HCT116 (cell line): ENCODE results near the gene NRP1. TPM values are rescaled to one million over a fixed set of nuclear protein-coding genes. Genes with fewer than 3 reads are reported as not detected.

Experiments used
- ATAC-seq: fragments of 200-7000 bp; cut with Tn5 transposase; 2 replicates; pipeline ENCODE4 v1.9.1; 2020; ENCODE audit warnings: mild to moderate bottlenecking, moderate library complexity
- BruUV-seq: library from RNA; stranded (reverse); fragments of 400-500 nt; replicated peaks from 2 replicates; lab custom pipeline; 2021; lab: Mats Ljungman, UMichigan
- CTCF ChIA-PET: fragments of 300-600 bp; sonication (Branson Sonifier 250); formaldehyde crosslinking; loops from one replicate; lab custom pipeline; 2021; ENCODE audit warnings: antibody characterized with exemption; lab: Charles Lee
- POLR2A ChIA-PET: fragments of 300-600, 350-600 bp; sonication (Branson Sonifier 250); formaldehyde crosslinking; loops from one replicate; lab custom pipeline; 2021; ENCODE audit warnings: antibody characterized with exemption; lab: Charles Lee
- RAD21 ChIA-PET, 2 experiments: fragments of 300-600 bp; sonication (Branson Sonifier 250); formaldehyde crosslinking; loops; one replicate each; lab custom pipeline; 2023; ENCODE audit warnings: low total read pairs in 2 of 2; ENCODE audit not compliant: uncharacterized antibody in 2 of 2, unreplicated experiment in 2 of 2, low non-redundant PET in 1 of 2; lab: Charles Lee
- DNase-seq: peaks from one replicate; pipeline ENCODE4 v3.0.0-alpha.2; 2010; ENCODE audit warnings: low read depth, low spot score
- H2AFZ ChIP-seq: fragments of 200-600 bp; shearing (Covaris generic), sonication (generic); 2 replicates; pipeline ENCODE4 v1.6.1; 2017; ENCODE audit warnings: low read depth, mixed run types, mixed read lengths, antibody characterized with exemption, low read length; ENCODE audit not compliant: poor library complexity, severe bottlenecking
- H3K27ac ChIP-seq: 2 replicates; pipeline ENCODE4 v1.5.1; 2012; ENCODE audit warnings: low read depth, low read length
- H3K27me3 ChIP-seq: fragments of 200-600 bp; sonication (generic); 2 replicates; pipeline ENCODE4 v1.6.1; 2016; ENCODE audit warnings: mixed run types, low read length, mixed read lengths; ENCODE audit not compliant: insufficient read depth
- H3K36me3 ChIP-seq, 2 experiments: fragments of 200-500 bp in 1 of 2; fragments of 200-600 bp in 1 of 2; sonication (Bioruptor generic) in 1 of 2; sonication (generic) in 1 of 2; 2 replicates each; pipeline versions ENCODE4 v1.5.1 to v1.6.1; 2014 to 2016; ENCODE audit warnings: low read length in 2 of 2, inconsistent platforms in 1 of 2, mixed read lengths in 1 of 2, mixed run types in 1 of 2; ENCODE audit not compliant: insufficient read depth in 2 of 2, control insufficient read depth in 1 of 2
- H3K4me1 ChIP-seq, 2 experiments: fragments of 200-600 bp in 1 of 2; sonication (generic) in 1 of 2; 2 replicates each; pipeline versions ENCODE4 v1.5.1 to v1.6.1; 2012 to 2017; ENCODE audit warnings: low read length in 2 of 2, inconsistent platforms in 1 of 2, mild to moderate bottlenecking in 1 of 2, mixed read lengths in 1 of 2, mixed run types in 1 of 2, moderate library complexity in 1 of 2; ENCODE audit not compliant: insufficient read depth in 2 of 2, control insufficient read depth in 1 of 2
- H3K4me2 ChIP-seq: fragments of 200-600 bp; sonication (generic); 2 replicates; pipeline ENCODE4 v1.6.1; 2017; ENCODE audit warnings: mixed run types, low read length, mixed read lengths
- H3K4me3 ChIP-seq, 2 experiments: fragments of 200-600 bp in 1 of 2; sonication (generic) in 1 of 2; replicated peaks in 1 of 2; 2 replicates each; pipeline ENCODE4 v1.5.1; 2011 to 2016; ENCODE audit warnings: low read length in 2 of 2, control low read depth in 1 of 2, low read depth in 1 of 2, mild to moderate bottlenecking in 1 of 2, mixed read lengths in 1 of 2, mixed run types in 1 of 2
- H3K79me2 ChIP-seq: fragments of 200-600 bp; sonication (generic); 2 replicates; pipeline ENCODE4 v1.6.1; 2017; ENCODE audit warnings: mild to moderate bottlenecking, mixed run types, low read length, moderate library complexity, mixed read lengths; ENCODE audit not compliant: insufficient read depth
- H3K9ac ChIP-seq: fragments of 200-600 bp; sonication (generic); 2 replicates; pipeline ENCODE4 v1.6.1; 2016; ENCODE audit warnings: low read length, mixed read lengths
- H3K9me2 ChIP-seq: fragments of 200-600 bp; sonication (generic), shearing (Covaris generic); 2 replicates; pipeline ENCODE4 v1.6.1; 2017; ENCODE audit warnings: mixed run types, mild to moderate bottlenecking, moderate library complexity; ENCODE audit not compliant: insufficient read depth
- H3K9me3 ChIP-seq, 2 experiments: fragments of 200-500 bp in 1 of 2; fragments of 200-600 bp in 1 of 2; sonication (Bioruptor generic) in 1 of 2; sonication (generic) in 1 of 2; 2 replicates each; pipeline ENCODE4 v1.6.1; 2014 to 2017; ENCODE audit warnings: low read length in 2 of 2, mixed read lengths in 2 of 2, inconsistent platforms in 1 of 2, low read depth in 1 of 2, mild to moderate bottlenecking in 1 of 2, mixed run types in 1 of 2, moderate library complexity in 1 of 2; ENCODE audit not compliant: control insufficient read depth in 1 of 2, insufficient read depth in 1 of 2
- H4K20me1 ChIP-seq: fragments of 200-600 bp; sonication (generic), shearing (Covaris generic); 2 replicates; pipeline ENCODE4 v1.6.1; 2017; ENCODE audit warnings: mixed run types, mild to moderate bottlenecking, moderate library complexity; ENCODE audit not compliant: insufficient read depth
- ATF3 ChIP-seq: IDR thresholded peaks from 2 replicates; pipeline ENCODE4 v1.6.1; 2012
- CBX3 ChIP-seq: IDR thresholded peaks from 2 replicates; pipeline ENCODE4 v1.6.1; 2012; ENCODE audit warnings: low read depth
- CEBPB ChIP-seq: IDR thresholded peaks from 2 replicates; pipeline ENCODE4 v1.6.1; 2012; ENCODE audit warnings: low read depth
- EZH2 ChIP-seq: fragments of 200-600 bp; sonication (generic); IDR thresholded peaks from 2 replicates; pipeline ENCODE4 v1.6.1; 2017; ENCODE audit warnings: antibody characterized with exemption, mixed run types
- EZH2phosphoT487 ChIP-seq: fragments of 200-600 bp; IDR thresholded peaks from 2 replicates; pipeline ENCODE4 v1.6.1; 2018; ENCODE audit warnings: antibody characterized with exemption, borderline replicate concordance
- FOSL1 ChIP-seq: IDR thresholded peaks from 2 replicates; pipeline ENCODE4 v1.6.1; 2012; ENCODE audit warnings: low read depth
- JUND ChIP-seq: IDR thresholded peaks from 2 replicates; pipeline ENCODE4 v1.6.1; 2012
- MAX ChIP-seq: IDR thresholded peaks from 2 replicates; pipeline ENCODE4 v1.6.1; 2012
- REST ChIP-seq: IDR thresholded peaks from 2 replicates; pipeline ENCODE4 v1.6.1; 2012; ENCODE audit warnings: low read depth
- SIN3A ChIP-seq: IDR thresholded peaks from 2 replicates; pipeline ENCODE4 v1.6.1; 2012; ENCODE audit warnings: low read depth
- SP1 ChIP-seq: IDR thresholded peaks from 2 replicates; pipeline ENCODE4 v1.6.1; 2012; ENCODE audit warnings: low read depth
- SRF ChIP-seq: IDR thresholded peaks from 2 replicates; pipeline ENCODE4 v1.6.1; 2012; ENCODE audit warnings: low read depth
- intact Hi-C: fragments of 100-400 bp; cut with micrococcal nuclease; formaldehyde crosslinking; loops from 2 replicates; pipeline ENCODE4 v1.10.0; 2022
- total RNA-seq: library from RNA; stranded (reverse); gene quantifications from one replicate; pipeline ENCODE4 v1.2.1, GENCODE V29; 2021; ENCODE audit not compliant: unreplicated experiment

Gene NRP1
- total RNA-seq, 1 experiment from 2014 or later = 3.8 TPM

GRCh38 chr10:33237736-33238624, 96.5 kb downstream of the NRP1 start:
- Histone ChIP-seq H3K36me3 (no peaks in the 10 kb centered on the region), H3K9ac (no peak overlapping the region), H3K4me3 (peak overlapping the region in 1 of 2 experiments; percentile 14; a peak in 2 of 4 replicates), H3K9me2 (no peaks in the 10 kb centered on the region), H3K4me1 (peaks cover 10 to 22% of the 10 kb centered on the region in 2 experiments), H3K9me3 (no peaks in the 10 kb centered on the region), H4K20me1 (no peaks in the 10 kb centered on the region), H2AFZ (peak overlapping the region; percentile 33), H3K4me2 (peak overlapping the region; percentile 63), H3K27me3 (no peaks in the 10 kb centered on the region), H3K27ac (peak overlapping the region; percentile 46; the same call in 1 of the 2 replicates), H3K79me2 (no peaks in the 10 kb centered on the region)
- CTCF ChIA-PET = no interaction called here
- RAD21 ChIA-PET = interaction anchor here in 1 of 2 experiments (1.0 kb wide), 1 partner anchor 17 kb away, joined by 6 read pairs; no protein-coding TSS in a partner anchor
- intact Hi-C loops = no loop called here
- POLR2A ChIA-PET = no interaction called here
- no TSS peak for BruUV-seq
- TF ChIP-seq MAX = peak; percentile 47
- no peak for TF ChIP-seq EZH2
- 0 out of 2 replicates have a peak, but pooled peaks have one; percentile 30 for TF ChIP-seq SRF
- peak; percentile 78 for TF ChIP-seq FOSL1
- TF ChIP-seq SIN3A = peak; percentile 56; the same call in 1 of the 2 replicates
- TF ChIP-seq EZH2phosphoT487 = no peak
- TF ChIP-seq REST = no peak
- TF ChIP-seq CEBPB = peak; percentile 44; the same call in 1 of the 2 replicates
- TF ChIP-seq SP1 = peak; percentile 69
- peak; percentile 80 for TF ChIP-seq JUND
- peak; percentile 76; the same call in 1 of the 2 replicates for TF ChIP-seq CBX3
- TF ChIP-seq ATF3 = peak; percentile 67
- ATAC-seq (peak; percentile 98), DNase-seq (peak; percentile 76)
